Trophoblast cell (in vitro differentiated cells and primary cell): Measurements from ENCODE around the gene CDR2. TPM values are rescaled to one million over a fixed set of nuclear protein-coding genes. Genes with fewer than 3 reads are reported as not detected.

ENCODE experiments used
- DNase-seq, 2 donors: peaks; one replicate each; pipeline ENCODE4 v3.0.0-alpha.2; 2016
- H2AFZ ChIP-seq: 2 replicates; pipeline ENCODE4 v1.6.1; 2013; ENCODE audit warnings: low read length, moderate library complexity, mild to moderate bottlenecking; ENCODE audit not compliant: insufficient read depth, poor library complexity
- H2AK5ac ChIP-seq: 2 replicates; pipeline ENCODE4 v1.6.1; 2013; ENCODE audit warnings: mild to moderate bottlenecking, low read length
- H2BK120ac ChIP-seq: 2 replicates; pipeline ENCODE4 v1.6.1; 2013; ENCODE audit warnings: low read length, mild to moderate bottlenecking, moderate library complexity; ENCODE audit not compliant: insufficient read depth, poor library complexity
- H2BK12ac ChIP-seq: 2 replicates; pipeline ENCODE4 v1.6.1; 2013; ENCODE audit warnings: mild to moderate bottlenecking, low read length, moderate library complexity
- H2BK5ac ChIP-seq: 2 replicates; pipeline ENCODE4 v1.6.1; 2013; ENCODE audit warnings: low read length, low read depth, moderate library complexity, mild to moderate bottlenecking; ENCODE audit not compliant: poor library complexity
- H3K14ac ChIP-seq: 2 replicates; pipeline ENCODE4 v1.6.1; 2013; ENCODE audit warnings: mild to moderate bottlenecking, low read length
- H3K18ac ChIP-seq: 2 replicates; pipeline ENCODE4 v1.6.1; 2013; ENCODE audit warnings: mild to moderate bottlenecking, low read length
- H3K23ac ChIP-seq: 2 replicates; pipeline ENCODE4 v1.6.1; 2013; ENCODE audit warnings: low read length
- H3K27ac ChIP-seq: 2 replicates; pipeline ENCODE4 v1.5.1; 2013; ENCODE audit warnings: low read depth, mild to moderate bottlenecking, inconsistent platforms, low read length, moderate library complexity
- H3K27me3 ChIP-seq: 2 replicates; pipeline ENCODE4 v1.6.1; 2013; ENCODE audit warnings: inconsistent platforms, mild to moderate bottlenecking, low read length, moderate library complexity; ENCODE audit not compliant: insufficient read depth
- H3K36me3 ChIP-seq, 2 experiments: 1 replicate in 1 of 2; 2 replicates in 1 of 2; pipeline ENCODE4 v1.6.1; 2013; ENCODE audit warnings: low read length in 2 of 2, mild to moderate bottlenecking in 2 of 2, moderate library complexity in 1 of 2; ENCODE audit not compliant: insufficient read depth in 2 of 2, control insufficient read depth in 1 of 2
- H3K4ac ChIP-seq: 2 replicates; pipeline ENCODE4 v1.6.1; 2013; ENCODE audit warnings: low read depth, mild to moderate bottlenecking, low read length, moderate library complexity
- H3K4me1 ChIP-seq, 2 experiments: 1 replicate in 1 of 2; 2 replicates in 1 of 2; pipeline ENCODE4 v1.6.1; 2013; ENCODE audit warnings: low read length in 2 of 2, mild to moderate bottlenecking in 2 of 2, moderate library complexity in 1 of 2; ENCODE audit not compliant: insufficient read depth in 2 of 2, control insufficient read depth in 1 of 2
- H3K4me2 ChIP-seq: 2 replicates; pipeline ENCODE4 v1.6.1; 2013; ENCODE audit warnings: inconsistent platforms, mild to moderate bottlenecking, low read length, moderate library complexity
- H3K4me3 ChIP-seq: 2 replicates; pipeline ENCODE4 v1.5.1; 2013; ENCODE audit warnings: mild to moderate bottlenecking, low read depth, low read length, inconsistent platforms
- H3K79me1 ChIP-seq: one replicate; pipeline ENCODE4 v1.6.1; 2013; ENCODE audit warnings: low read length
- H3K79me2 ChIP-seq: 2 replicates; pipeline ENCODE4 v1.6.1; 2013; ENCODE audit warnings: low read length, mild to moderate bottlenecking; ENCODE audit not compliant: control insufficient read depth, insufficient read depth, poor library complexity
- H3K9ac ChIP-seq: 2 replicates; pipeline ENCODE4 v1.6.1; 2013; ENCODE audit warnings: mild to moderate bottlenecking, low read length
- H3K9me3 ChIP-seq: 2 replicates; pipeline ENCODE4 v1.6.1; 2013; ENCODE audit warnings: low read depth, mild to moderate bottlenecking, control low read depth, inconsistent platforms, low read length; ENCODE audit not compliant: insufficient read depth
- H4K12ac ChIP-seq: 2 replicates; pipeline ENCODE4 v1.6.1; 2013; ENCODE audit warnings: low read depth, mild to moderate bottlenecking, low read length, moderate library complexity
- H4K8ac ChIP-seq: 2 replicates; pipeline ENCODE4 v1.6.1; 2013; ENCODE audit warnings: low read depth, mild to moderate bottlenecking, low read length, moderate library complexity
- H4K91ac ChIP-seq: one replicate; pipeline ENCODE4 v1.6.1; 2013; ENCODE audit warnings: low read depth, mild to moderate bottlenecking, low read length, moderate library complexity
- WGBS: extraction: QIAGEN DNeasy Blood & Tissue Kit; methylation state at CpG from one replicate; pipeline ENCODE4 v1.1.7; 2013; ENCODE audit warnings: missing lambda C conversion rate; ENCODE audit not compliant: insufficient read length, insufficient coverage; ENCODE audit errors: extremely low coverage; 5-methylcytosine and 5-hydroxymethylcytosine counted together
- polyA plus RNA-seq: library from polyadenylated mRNA; stranded (reverse); fragments of 200-250 nt; gene quantifications from 2 replicates; pipeline ENCODE4 v1.2.3, GENCODE V29; 2013

The CDR2 gene
- polyA plus RNA-seq: 28.9 and 29.8 TPM in 2 replicates

- Histone ChIP-seq H3K14ac (peak within 1 kb of the TSS; percentile 95), H2BK120ac (peak within 1 kb of the TSS; percentile 89), H3K4me3 (peak within 1 kb of the TSS; percentile 92), H4K8ac (peak within 1 kb of the TSS; percentile 92), H3K27me3 (no peaks in the 10 kb centered on the region), H2BK5ac (peak within 1 kb of the TSS; percentile 94), H3K4me1 (peaks cover 2 to 15% of the 10 kb centered on the region in 2 experiments), H2AK5ac (no peak within 1 kb of the TSS), H3K9me3 (no peaks in the 10 kb centered on the region), H3K9ac (peak within 1 kb of the TSS; percentile 95), H4K12ac (peak within 1 kb of the TSS; percentile 91), H3K27ac (peak within 1 kb of the TSS; percentile 60), H2AFZ (peak within 1 kb of the TSS; percentile 96), H2BK12ac (peak within 1 kb of the TSS; percentile 62), H4K91ac (peak within 1 kb of the TSS; percentile 92), H3K23ac (no peak within 1 kb of the TSS), H3K36me3 (peaks cover 0 to 2% of the 10 kb centered on the region in 2 experiments), H3K4me2 (peak within 1 kb of the TSS; percentile 89), H3K4ac (peak within 1 kb of the TSS; percentile 78), H3K79me1 (peaks cover 14% of the 10 kb centered on the region), H3K18ac (peak within 1 kb of the TSS; percentile 91), H3K79me2 (peaks cover 13% of the 10 kb centered on the region)
- no CpG with 5 or more reads among the region's 96 CpGs for WGBS
- DNase-seq: peak; percentile 98 to 99
Measured at GRCh38 chr16:22374311-22375116, at the start of gene CDR2. Gene CDR2, minus strand, starts transcription at chr16:22374619. Its CDS starts 310 bp downstream, at chr16:22374309.

DNA sequence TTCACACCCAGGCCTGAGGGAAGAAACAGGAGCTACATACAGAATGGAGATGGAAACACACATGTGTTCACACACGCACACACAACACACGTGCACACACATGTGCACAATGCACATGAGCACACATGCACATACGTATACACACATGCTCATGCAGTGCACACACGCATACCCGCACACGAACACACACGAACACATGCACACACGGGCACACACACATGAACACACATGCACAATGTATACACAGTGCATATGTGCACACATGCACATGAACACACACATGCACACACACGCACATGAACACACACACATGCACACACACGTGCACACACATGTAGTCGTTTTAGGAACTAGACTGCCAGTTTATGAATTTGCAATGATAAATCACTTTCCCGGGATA, 49.3 kb upstream of the CDR2 start:
- H3K23ac ChIP-seq: no peak overlapping the region
- H3K4me1 ChIP-seq: no peaks in the 10 kb centered on the region
- H3K79me2 ChIP-seq: no peaks in the 10 kb centered on the region
- no peak overlapping the region for H3K9ac ChIP-seq
- no peak overlapping the region for H3K27ac ChIP-seq
- H3K36me3 ChIP-seq: peaks cover 50 to 51% of the 10 kb centered on the region in 2 experiments
- no peak overlapping the region for H3K4ac ChIP-seq
- H4K8ac ChIP-seq: no peak overlapping the region
- H3K18ac ChIP-seq: no peak overlapping the region
- no peak overlapping the region for H2AK5ac ChIP-seq
- no peak overlapping the region for H2BK12ac ChIP-seq
- H4K91ac ChIP-seq: no peak overlapping the region
- DNase-seq: no peak
- whole genome bisulfite sequencing: no CpG with 5 or more reads among the region's 12 CpGs
- no peaks in the 10 kb centered on the region for H3K27me3 ChIP-seq
- H3K9me3 ChIP-seq: peaks cover 6% of the 10 kb centered on the region
- no peak overlapping the region for H3K4me2 ChIP-seq
- H2AFZ ChIP-seq: no peak overlapping the region
- peak overlapping the region; percentile 59 for H3K4me3 ChIP-seq
- no peak overlapping the region for H2BK5ac ChIP-seq
- no peaks in the 10 kb centered on the region for H3K79me1 ChIP-seq
- H2BK120ac ChIP-seq: no peak overlapping the region
- H3K14ac ChIP-seq: no peak overlapping the region
- no peak overlapping the region for H4K12ac ChIP-seq

GRCh38 chr16:22421136-22421535, 46.7 kb upstream of the CDR2 start:
- Histone ChIP-seq H3K14ac (no peak overlapping the region), H3K9me3 (peaks cover 6% of the 10 kb centered on the region), H2BK120ac (no peak overlapping the region), H2BK12ac (no peak overlapping the region), H3K4ac (no peak overlapping the region), H3K36me3 (peaks cover 38 to 40% of the 10 kb centered on the region in 2 experiments), H2AFZ (no peak overlapping the region), H3K4me1 (no peaks in the 10 kb centered on the region), H2AK5ac (no peak overlapping the region), H3K4me3 (no peak overlapping the region), H4K91ac (no peak overlapping the region), H3K79me2 (no peaks in the 10 kb centered on the region), H3K9ac (no peak overlapping the region), H3K27me3 (no peaks in the 10 kb centered on the region), H3K4me2 (no peak overlapping the region), H3K79me1 (no peaks in the 10 kb centered on the region), H2BK5ac (no peak overlapping the region), H3K23ac (no peak overlapping the region), H4K12ac (no peak overlapping the region), H4K8ac (no peak overlapping the region), H3K18ac (no peak overlapping the region), H3K27ac (no peak overlapping the region)
- no CpG with 5 or more reads among the region's 14 CpGs for WGBS
- no peak for DNase-seq

DNA sequence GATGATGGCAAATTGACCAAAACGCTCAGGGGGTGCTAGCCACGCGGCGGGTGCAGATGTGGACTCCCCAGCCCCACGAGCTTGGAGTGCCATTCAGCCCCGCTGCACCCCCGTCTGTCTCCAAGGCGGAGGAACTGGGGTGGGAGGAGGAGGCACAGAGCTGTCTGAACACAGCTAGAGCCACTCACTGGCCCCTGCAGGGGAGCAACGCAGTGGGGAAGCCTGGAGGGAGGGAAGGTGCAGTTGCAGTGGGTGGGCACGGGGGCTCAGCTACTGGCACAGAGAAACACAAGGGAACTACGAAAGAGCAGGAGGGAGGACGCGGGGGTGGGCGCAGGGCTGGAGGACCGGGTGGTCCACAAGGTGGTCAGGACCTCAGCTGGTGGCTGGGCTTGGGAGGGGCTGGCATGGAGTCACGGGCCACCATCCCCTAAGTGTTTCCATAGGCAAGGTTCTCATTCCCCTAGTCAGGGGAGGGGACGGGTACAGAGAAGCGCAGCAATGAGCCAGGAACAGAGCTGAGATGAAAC, 46.3 kb upstream of the CDR2 start:
- H3K79me1 ChIP-seq: no peaks in the 10 kb centered on the region
- H2AFZ ChIP-seq: no peak overlapping the region
- no peak overlapping the region for H3K9ac ChIP-seq
- DNase-seq: no peak
- H3K4me1 ChIP-seq: no peaks in the 10 kb centered on the region
- no peak overlapping the region for H2BK5ac ChIP-seq
- no peak overlapping the region for H3K4me2 ChIP-seq
- no peak overlapping the region for H3K27ac ChIP-seq
- H4K8ac ChIP-seq: no peak overlapping the region
- no peak overlapping the region for H3K4ac ChIP-seq
- WGBS: no CpG with 5 or more reads among the region's 18 CpGs
- no peak overlapping the region for H4K12ac ChIP-seq
- H3K14ac ChIP-seq: no peak overlapping the region
- H3K23ac ChIP-seq: no peak overlapping the region
- no peak overlapping the region for H2BK120ac ChIP-seq
- H2BK12ac ChIP-seq: no peak overlapping the region
- H3K79me2 ChIP-seq: no peaks in the 10 kb centered on the region
- H3K27me3 ChIP-seq: no peaks in the 10 kb centered on the region
- peaks cover 34 to 36% of the 10 kb centered on the region in 2 experiments for H3K36me3 ChIP-seq
- H3K18ac ChIP-seq: no peak overlapping the region
- H3K4me3 ChIP-seq: no peak overlapping the region
- no peak overlapping the region for H4K91ac ChIP-seq
- peaks cover 6% of the 10 kb centered on the region for H3K9me3 ChIP-seq
- no peak overlapping the region for H2AK5ac ChIP-seq
